CD14-positive monocyte (primary cell): ENCODE results near the gene EFHC1. TPM values are rescaled to one million over a fixed set of nuclear protein-coding genes. Genes with fewer than 3 reads are reported as not detected.

Experiments
- DNase-seq, 3 donors: peaks; one replicate each; pipeline ENCODE4 v3.0.0-alpha.2; 2011 to 2022
- H2AFZ ChIP-seq: 2 replicates; pipeline ENCODE4 v1.6.0; 2012; ENCODE audit warnings: mild to moderate bottlenecking, low read depth, low read length, inconsistent platforms; ENCODE audit not compliant: insufficient read depth, poor library complexity, severe bottlenecking
- H3K27ac ChIP-seq, 2 donors: 1 replicate in 1 of 2; 2 replicates in 1 of 2; pipeline ENCODE4 v1.5.1; 2012 to 2013; ENCODE audit warnings: low read length in 2 of 2, control low read depth in 1 of 2, inconsistent platforms in 1 of 2, low read depth in 1 of 2, mild to moderate bottlenecking in 1 of 2
- H3K27me3 ChIP-seq, 2 donors: one replicate each; pipeline versions ENCODE4 v1.6.0 to v1.6.1; 2011 to 2013; ENCODE audit warnings: low read length in 2 of 2; ENCODE audit not compliant: control insufficient read depth in 2 of 2, insufficient read depth in 2 of 2
- H3K36me3 ChIP-seq, 2 donors: replicated peaks in 1 of 2; 1 replicate in 1 of 2; 2 replicates in 1 of 2; pipeline versions ENCODE4 v1.5.1 to v1.6.1; 2012 to 2013; ENCODE audit warnings: low read length in 2 of 2, control low read depth in 1 of 2, inconsistent platforms in 1 of 2, mild to moderate bottlenecking in 1 of 2; ENCODE audit not compliant: insufficient read depth in 2 of 2, control insufficient read depth in 1 of 2
- H3K4me1 ChIP-seq, 2 donors: 1 replicate in 1 of 2; 2 replicates in 1 of 2; pipeline versions ENCODE4 v1.5.1 to v1.6.1; 2012 to 2013; ENCODE audit warnings: low read length in 2 of 2, control low read depth in 1 of 2, inconsistent platforms in 1 of 2, mild to moderate bottlenecking in 1 of 2, moderate library complexity in 1 of 2; ENCODE audit not compliant: insufficient read depth in 2 of 2, control insufficient read depth in 1 of 2
- H3K4me2 ChIP-seq: replicated peaks from 2 replicates; pipeline ENCODE3; 2012; ENCODE audit warnings: low read length, moderate library complexity, mild to moderate bottlenecking; ENCODE audit not compliant: poor library complexity, severe bottlenecking; ENCODE audit errors: extremely low read depth
- H3K4me3 ChIP-seq, 3 experiments: fragments of 200-600 bp in 1 of 3; sonication (generic) in 1 of 3; replicated peaks in 1 of 3; 1 replicate in 2 of 3; 2 replicates in 1 of 3; pipeline ENCODE4 v1.5.1; 2011 to 2013; ENCODE audit warnings: low read length in 3 of 3, mild to moderate bottlenecking in 3 of 3, control low read depth in 2 of 3, low read depth in 2 of 3, inconsistent platforms in 1 of 3, moderate library complexity in 1 of 3
- H3K79me2 ChIP-seq: 2 replicates; pipeline ENCODE4 v1.6.0; 2012; ENCODE audit warnings: mild to moderate bottlenecking, control low read depth, inconsistent platforms, low read length, moderate library complexity; ENCODE audit not compliant: insufficient read depth
- H3K9ac ChIP-seq: 2 replicates; pipeline ENCODE4 v1.6.0; 2017; ENCODE audit warnings: low read length, mild to moderate bottlenecking; ENCODE audit not compliant: insufficient read depth, poor library complexity, severe bottlenecking
- H3K9me3 ChIP-seq, 2 donors: replicated peaks in 1 of 2; 1 replicate in 1 of 2; 2 replicates in 1 of 2; pipeline versions ENCODE4 v1.5.1 to v1.6.1; 2012 to 2013; ENCODE audit warnings: low read length in 2 of 2, control low read depth in 1 of 2; ENCODE audit not compliant: control insufficient read depth in 1 of 2, insufficient read depth in 1 of 2
- H4K20me1 ChIP-seq: 2 replicates; pipeline ENCODE4 v1.6.0; 2012; ENCODE audit warnings: mild to moderate bottlenecking, low read length, control low read depth, moderate library complexity; ENCODE audit not compliant: insufficient read depth
- H3K27ac Mint-ChIP-seq, 7 donors: one replicate each; pipeline ENCODE4 v1.8.0; 2020; ENCODE audit warnings: mild to moderate bottlenecking in 7 of 7, mixed read lengths in 7 of 7, moderate library complexity in 6 of 7, inconsistent platforms in 2 of 7
- H3K27me3 Mint-ChIP-seq, 3 donors: one replicate each; pipeline ENCODE4 v1.8.0; 2021 to 2022; ENCODE audit warnings: low read depth in 3 of 3, mild to moderate bottlenecking in 3 of 3, mixed read lengths in 3 of 3, moderate library complexity in 3 of 3, inconsistent platforms in 1 of 3
- H3K36me3 Mint-ChIP-seq, 2 donors: one replicate each; pipeline ENCODE4 v1.8.0; 2020; ENCODE audit warnings: mixed read lengths in 2 of 2, inconsistent platforms in 1 of 2, mild to moderate bottlenecking in 1 of 2
- H3K4me1 Mint-ChIP-seq: one replicate; pipeline ENCODE4 v1.8.0; 2020; ENCODE audit warnings: mild to moderate bottlenecking, mixed read lengths
- H3K4me3 Mint-ChIP-seq, 2 donors: one replicate each; pipeline ENCODE4 v1.8.0; 2020; ENCODE audit warnings: mild to moderate bottlenecking in 2 of 2, mixed read lengths in 2 of 2, moderate library complexity in 1 of 2
- H3K9me3 Mint-ChIP-seq, 7 donors: one replicate each; pipeline ENCODE4 v1.8.0; 2020 to 2022; ENCODE audit warnings: mixed read lengths in 7 of 7, mild to moderate bottlenecking in 6 of 7, moderate library complexity in 6 of 7, inconsistent platforms in 2 of 7
- CTCF ChIP-seq: fragments of 200-600 bp; IDR thresholded peaks from one replicate; pipeline ENCODE4 v1.8.0; 2022; ENCODE audit warnings: antibody characterized with exemption, mild to moderate bottlenecking
- WGBS: methylation state at CpG from one replicate; pipeline ENCODE4 v1.1.5; 2013; ENCODE audit warnings: missing lambda C conversion rate; ENCODE audit not compliant: insufficient coverage; 5-methylcytosine and 5-hydroxymethylcytosine counted together
- intact Hi-C, 2 donors: fragments of 100-400 bp; cut with micrococcal nuclease; formaldehyde crosslinking; loops; one replicate each; pipeline versions ENCODE4 v1.15.0 to v1.15.1; 2023
- polyA plus RNA-seq, 3 donors: library from polyadenylated mRNA; depleted of rRNA in 1 of 3; unstranded in 2 of 3; stranded (reverse) in 1 of 3; fragments of 300-500 nt in 2 of 3; fragments of >200 nt in 1 of 3; fragmentation: Illumina TruSeq in 2 of 3; gene quantifications; 1 replicate in 2 of 3; 2 replicates in 1 of 3; pipeline ENCODE4 v1.2.3, GENCODE V29; 2012 to 2021

Gene EFHC1
- polyA plus RNA-seq, 3 donors: 0.30 to 13.5 (median 2.3) TPM

DNA sequence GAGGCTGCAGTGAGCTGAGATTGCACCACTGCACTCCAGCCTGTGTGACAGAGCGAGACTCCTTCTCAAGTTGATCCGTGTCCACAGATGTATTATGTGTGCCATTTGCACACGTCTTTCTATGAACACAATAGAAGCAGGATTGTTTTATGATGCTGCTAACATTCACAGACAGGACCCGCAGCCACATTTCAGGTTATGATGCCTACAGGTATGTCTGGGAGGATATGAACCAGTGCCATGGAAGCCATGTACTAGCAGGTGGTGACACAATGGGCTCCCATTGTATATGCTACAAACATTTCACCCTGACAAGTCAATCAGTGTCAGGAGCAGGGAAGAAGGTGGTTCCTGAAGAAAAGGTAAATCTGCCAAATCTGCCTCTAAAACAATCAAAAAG is 152.4 kb downstream of the EFHC1 start:
- no peaks in the 10 kb centered on the region for H3K9me3 Mint-ChIP-seq
- no peak overlapping the region for H3K4me3 Mint-ChIP-seq
- no peaks in the 10 kb centered on the region for H3K9me3 ChIP-seq
- H3K4me3 ChIP-seq: no peak overlapping the region
- H3K27me3 Mint-ChIP-seq: peaks cover 0 to 2% (median 2%) of the 10 kb centered on the region in 3 donors
- H3K36me3 Mint-ChIP-seq: peaks cover 14 to 28% of the 10 kb centered on the region in 2 donors
- TF ChIP-seq CTCF: no peak
- no peak overlapping the region for H3K4me2 ChIP-seq
- no peak overlapping the region for H3K27ac Mint-ChIP-seq
- DNase-seq: no peak
- H3K4me1 ChIP-seq: peaks cover 34 to 42% of the 10 kb centered on the region in 2 donors
- H2AFZ ChIP-seq: no peak overlapping the region
- no peak overlapping the region for H3K27ac ChIP-seq
- peaks cover 46% of the 10 kb centered on the region for H3K4me1 Mint-ChIP-seq
- no peak overlapping the region for H3K9ac ChIP-seq
- WGBS: 92% methylated on average over 3 of the region's 4 CpGs
- H3K27me3 ChIP-seq: no peaks in the 10 kb centered on the region
- peaks cover 85% of the 10 kb centered on the region for H4K20me1 ChIP-seq
- intact Hi-C loops: loop anchor here (5.0 to 10.0 kb wide), 3 partner anchors 92 to 288 kb away; partner anchors contain the start of genes MCM3 (in 2 of the 2) and EFHC1 (in 1 of the 2)
- peaks cover 90% of the 10 kb centered on the region for H3K79me2 ChIP-seq
- H3K36me3 ChIP-seq: peaks cover 0 to 10% of the 10 kb centered on the region in 2 donors

- no peak for DNase-seq
- no peak for TF ChIP-seq CTCF
- H3K9me3 ChIP-seq: no peaks in the 10 kb centered on the region
- no peak overlapping the region for H3K4me2 ChIP-seq
- H3K27ac Mint-ChIP-seq: no peak overlapping the region
- no peak overlapping the region for H3K9ac ChIP-seq
- peaks cover 83% of the 10 kb centered on the region for H3K79me2 ChIP-seq
- WGBS: 83% methylated on average over 1 of the region's 2 CpGs
- H3K4me3 Mint-ChIP-seq: no peak overlapping the region
- no peaks in the 10 kb centered on the region for H3K27me3 ChIP-seq
- H3K36me3 ChIP-seq: peaks cover 0 to 6% of the 10 kb centered on the region in 2 donors
- peaks cover 78% of the 10 kb centered on the region for H4K20me1 ChIP-seq
- peaks cover 54% of the 10 kb centered on the region for H3K4me1 Mint-ChIP-seq
- no peak overlapping the region for H2AFZ ChIP-seq
- H3K27me3 Mint-ChIP-seq: peaks cover 0 to 2% (median 2%) of the 10 kb centered on the region in 3 donors
- peaks cover 39 to 50% of the 10 kb centered on the region in 2 donors for H3K4me1 ChIP-seq
- H3K9me3 Mint-ChIP-seq: no peaks in the 10 kb centered on the region
- no peak overlapping the region for H3K27ac ChIP-seq
- H3K36me3 Mint-ChIP-seq: peaks cover 12 to 24% of the 10 kb centered on the region in 2 donors
- intact Hi-C loops: loop anchor here (5.0 to 10.0 kb wide), 3 partner anchors 92 to 288 kb away; partner anchors contain the start of genes MCM3 (in 2 of the 2) and EFHC1 (in 1 of the 2)
- no peak overlapping the region for H3K4me3 ChIP-seq
Measured at GRCh38 chr6:52573295-52573694, 153.2 kb downstream of the EFHC1 start.

Other genes starting within 250 kb of the EFHC1 start
- not detected for gene IL17A, start 234.0 kb upstream of the EFHC1 start, polyA plus RNA-seq
- not detected for gene IL17F, start 175.8 kb upstream of the EFHC1 start, polyA plus RNA-seq
- gene MCM3, start 135.6 kb upstream of the EFHC1 start, polyA plus RNA-seq: 10 to 100 TPM; 10.7 to 15.3 (median 12.1) TPM
- 10 to 100 TPM in 1 of 3 donors, 1 to 10 TPM in 2; 2.4 to 17.4 (median 6.8) TPM for gene PAQR8, start 58.2 kb upstream of the EFHC1 start, polyA plus RNA-seq
- gene TRAM2, start 156.7 kb downstream of the EFHC1 start, polyA plus RNA-seq: 10 to 100 TPM in 1 of 3 donors, 1 to 10 TPM in 2; 4.7 to 11.7 (median 5.9) TPM